ENCODE measurements around the gene FOXA1.
A peak's percentile ranks its signal among the peaks of the same experiment; 100 is the strongest.

Gene FOXA1

DNA sequence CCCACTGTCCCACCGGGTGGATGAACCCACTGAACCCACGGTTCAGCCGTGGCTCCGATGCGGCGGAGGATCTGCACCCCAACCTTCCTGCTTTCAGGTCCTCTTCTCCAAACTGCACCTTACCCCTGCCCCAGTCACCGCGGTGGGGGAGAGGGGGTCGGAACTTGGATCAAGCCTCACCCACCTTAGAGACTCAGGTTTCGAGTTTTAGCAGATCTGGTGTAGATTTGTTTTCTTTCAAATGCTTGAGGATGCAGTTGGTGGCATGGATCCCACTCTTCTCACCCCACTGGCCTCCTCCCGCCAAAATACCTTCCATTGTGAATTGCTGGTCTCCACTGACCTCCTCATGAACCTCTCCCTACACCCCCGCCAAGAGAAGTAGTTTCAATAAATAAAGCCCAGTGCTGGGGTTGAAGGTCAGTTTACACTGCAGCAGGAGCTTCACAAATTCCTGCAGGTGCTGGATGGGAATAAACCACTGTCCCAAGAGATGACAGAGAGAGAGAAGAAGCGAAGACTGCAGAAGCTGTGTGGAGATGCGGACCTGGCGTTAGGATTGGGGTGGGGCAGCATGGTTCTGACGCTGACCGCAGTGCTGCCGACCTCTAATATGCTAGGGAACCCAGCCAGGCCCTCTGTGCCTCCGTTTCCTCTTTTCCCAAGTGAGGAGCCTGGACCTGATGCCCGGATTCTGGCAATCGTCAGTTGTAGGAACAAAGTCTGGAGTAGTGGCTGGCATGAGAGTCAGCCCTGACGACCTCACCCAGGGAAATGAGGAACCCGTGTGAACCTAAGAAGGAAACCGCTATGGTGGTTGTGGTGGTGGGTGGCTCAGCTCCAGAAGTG lies 7.8 kb upstream of the FOXA1 start:
- no peak for DNase-seq (ENCODE audit: low read depth)

DNA sequence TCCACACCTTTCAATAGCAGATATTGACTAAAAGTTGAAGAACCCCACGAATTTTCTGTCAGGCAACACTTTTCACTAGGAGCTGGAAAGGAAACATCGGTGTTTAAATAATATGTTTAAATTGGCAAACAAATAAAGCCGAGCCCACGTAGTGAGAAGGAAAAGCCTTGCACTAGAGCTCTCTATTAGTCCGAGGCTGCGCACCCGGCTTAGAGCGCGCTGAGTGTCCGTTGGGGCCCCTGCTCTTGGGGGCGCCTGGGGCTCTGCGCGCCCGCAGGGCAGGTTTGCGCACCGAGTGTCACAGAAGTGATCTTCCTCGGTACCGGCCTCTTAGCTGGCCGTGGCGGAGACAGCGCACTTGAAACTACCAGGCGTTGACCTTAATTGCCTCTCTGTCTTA lies 6.8 kb upstream of the FOXA1 start:
- DNase-seq (ENCODE audit: low read depth) = no peak

DNA sequence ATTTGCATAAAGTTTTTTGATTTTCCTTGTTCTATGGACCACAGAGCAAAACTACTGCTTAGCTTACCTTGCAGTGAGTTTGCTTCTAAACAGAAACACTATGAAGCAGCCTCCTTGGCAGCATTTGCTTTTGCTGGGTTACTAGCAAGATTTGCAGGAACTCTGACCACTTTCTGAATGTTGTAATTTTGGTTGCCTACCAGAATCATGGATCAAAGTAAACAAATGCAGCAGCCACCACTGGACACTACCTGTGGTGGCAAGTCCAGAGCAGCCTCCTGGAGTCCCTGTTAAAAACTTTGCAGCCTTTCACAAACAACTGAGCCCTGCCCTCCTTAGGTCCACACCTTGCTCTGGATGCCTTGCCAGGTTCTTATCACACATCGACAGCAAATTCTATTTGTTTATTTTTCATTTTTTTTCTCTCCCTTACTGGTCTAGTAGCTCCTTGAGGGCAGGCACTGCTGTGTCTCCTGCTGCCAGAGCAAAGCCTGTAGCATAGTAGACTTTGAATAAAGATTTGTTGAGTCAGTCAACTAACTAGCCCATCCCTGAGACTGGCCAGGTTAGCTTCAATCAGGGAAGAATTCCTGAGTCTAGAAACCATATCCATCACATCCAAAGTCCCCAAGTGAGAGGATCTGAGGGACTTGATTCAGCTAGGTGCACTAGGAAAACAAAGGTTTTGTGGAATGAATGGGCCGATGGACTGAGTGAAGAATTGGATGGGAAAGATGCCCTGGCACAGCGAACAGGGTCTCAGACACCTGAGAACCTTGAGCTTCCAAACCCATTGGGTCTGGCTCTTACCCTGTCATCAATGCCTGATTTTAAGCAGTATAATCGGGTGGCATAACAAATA lies 6.1 kb upstream of the FOXA1 start:
- no peak for DNase-seq (ENCODE audit: low read depth)

DNA sequence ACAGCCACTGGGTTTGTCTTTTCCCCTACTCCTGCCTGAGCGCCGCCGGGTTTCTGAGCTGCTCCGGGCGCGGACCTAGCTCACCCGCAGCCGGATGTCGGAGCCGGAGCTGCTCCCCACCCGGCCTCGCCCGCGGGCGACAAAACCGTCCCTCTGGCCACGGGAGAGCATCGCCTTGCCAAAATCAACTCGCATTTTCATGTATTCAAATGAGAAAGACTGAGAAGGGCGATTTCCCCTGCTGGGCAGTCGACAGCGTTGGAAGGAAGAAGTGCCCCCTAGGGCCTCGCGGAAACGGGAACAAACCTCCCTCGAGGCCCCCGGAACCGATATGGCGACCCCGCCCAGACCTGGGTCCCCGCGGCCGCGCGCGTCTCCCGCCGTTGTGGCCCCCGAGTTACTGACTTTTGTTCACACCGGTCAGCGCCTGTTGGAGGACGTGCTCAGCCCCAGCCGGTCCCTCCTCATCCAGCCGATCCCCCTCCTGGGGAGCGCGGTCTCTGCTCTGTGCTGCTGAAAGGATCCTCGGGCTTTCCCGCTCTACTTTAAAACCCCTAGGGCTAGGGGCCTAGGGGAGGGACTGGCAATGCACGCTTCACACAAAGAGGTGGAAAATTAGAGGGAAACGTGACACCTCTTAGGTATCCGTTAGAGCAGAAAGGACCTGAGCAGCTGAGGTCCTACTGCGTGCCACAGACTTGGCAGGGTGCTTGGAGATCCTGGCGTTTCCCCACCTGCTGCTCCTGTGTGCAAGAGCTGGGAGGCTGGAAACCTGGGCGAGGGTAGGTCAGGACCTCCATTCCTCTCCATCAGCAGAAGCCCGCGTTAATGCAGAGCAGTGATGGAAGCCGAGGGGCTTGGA lies 4.7 kb upstream of the FOXA1 start:
- DNase-seq (ENCODE audit: low read depth) = no peak

DNA sequence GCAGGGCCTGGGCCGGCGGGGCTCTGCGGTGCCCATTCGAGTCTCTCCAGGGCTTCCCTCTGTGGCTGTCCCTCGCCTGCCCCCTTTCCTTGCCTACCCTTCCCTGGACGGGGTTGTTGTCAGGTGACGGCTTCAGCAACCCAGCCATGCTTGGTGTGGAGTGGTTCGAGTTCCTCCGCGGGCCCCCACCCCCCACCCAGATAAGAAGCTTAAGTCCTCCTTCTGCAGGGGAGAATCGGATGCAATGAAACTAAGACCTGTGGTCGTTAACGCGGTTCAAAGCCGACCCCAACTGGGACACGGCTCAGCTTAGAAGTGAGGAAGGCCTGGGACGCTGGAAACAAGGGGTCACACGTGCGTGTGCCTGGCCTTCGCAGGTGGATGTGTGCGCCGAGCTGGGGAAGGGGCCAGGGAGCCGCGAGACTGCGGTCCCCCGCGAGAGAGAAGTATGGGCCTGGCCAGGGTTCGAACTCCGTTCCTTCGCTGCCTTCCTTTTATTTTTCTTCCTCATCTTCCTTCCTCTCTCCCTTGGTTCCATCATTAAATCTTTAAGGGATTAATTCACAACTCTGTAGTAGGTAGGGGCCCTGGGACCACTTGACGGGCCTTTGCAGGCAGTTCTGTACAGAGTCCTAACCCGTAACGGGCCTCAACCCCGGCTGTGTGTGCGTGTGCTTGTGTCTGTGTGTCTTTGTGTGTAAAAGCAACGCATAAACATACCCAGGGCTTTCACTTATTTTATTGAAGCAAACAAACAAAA lies 3.9 kb upstream of the FOXA1 start:
- DNase-seq (ENCODE audit: low read depth) = no peak

DNA sequence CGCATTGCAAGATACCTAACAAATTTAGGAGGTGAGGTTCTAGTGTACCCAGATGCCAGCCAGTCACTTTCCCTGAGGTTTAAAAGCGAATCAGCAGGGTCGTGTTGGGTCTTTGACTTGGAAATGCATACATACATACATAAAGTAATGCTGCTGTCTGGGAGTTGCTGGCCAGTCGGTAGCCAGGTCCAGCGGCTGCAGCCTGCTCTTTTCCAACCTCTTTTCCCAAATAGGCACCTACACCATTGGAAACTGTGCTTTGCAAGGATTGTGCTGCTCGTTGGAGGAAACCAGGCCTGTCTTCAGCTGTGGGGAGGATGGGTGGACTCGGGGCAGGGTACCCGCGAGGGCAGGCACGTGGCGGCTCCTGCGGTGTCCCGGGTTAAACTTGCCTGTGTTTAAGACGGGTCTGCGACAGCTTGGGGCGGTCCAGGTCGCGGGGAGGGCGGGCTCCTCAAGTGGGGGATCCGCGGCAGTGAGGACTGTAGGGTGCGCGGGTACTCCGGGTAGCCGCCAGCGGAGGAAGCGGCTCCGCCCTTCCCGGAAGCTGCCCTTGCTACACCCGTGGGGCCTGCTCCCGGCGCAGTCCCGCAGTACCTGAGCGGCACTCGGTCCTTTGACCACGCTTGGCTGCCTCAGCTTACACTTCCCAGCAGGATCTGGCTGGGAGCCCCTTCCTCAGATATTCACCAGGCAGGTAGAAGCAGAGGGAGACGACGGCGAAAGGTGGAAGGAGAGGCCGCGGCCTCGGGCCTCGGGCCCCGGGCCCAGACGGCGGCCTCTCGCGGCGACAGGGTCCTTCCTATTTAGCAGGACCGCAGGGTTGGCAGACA lies 3.1 kb upstream of the FOXA1 start:
- DNase-seq (ENCODE audit: low read depth) = no peak

DNA sequence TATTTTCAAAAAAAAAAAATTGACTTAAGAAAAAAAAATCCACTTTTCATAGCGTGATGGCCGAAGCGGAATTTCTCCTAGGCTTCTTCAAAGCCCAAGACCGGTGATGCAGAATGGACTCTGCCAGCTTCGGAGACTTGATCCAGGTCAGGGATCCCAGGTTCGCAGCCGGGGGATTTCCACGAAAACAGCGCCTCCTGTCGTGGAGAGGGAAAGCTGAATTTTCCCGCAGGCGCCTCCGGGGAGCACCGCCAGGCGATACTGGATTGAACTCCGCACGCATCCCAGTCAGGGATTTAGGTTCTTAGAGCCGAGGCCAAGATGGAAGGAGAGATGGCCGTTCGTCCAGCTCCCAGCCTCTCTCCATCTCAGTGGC lies 2.5 kb upstream of the FOXA1 start:
- peak; percentile 27 for DNase-seq (ENCODE audit: low read depth)

DNA sequence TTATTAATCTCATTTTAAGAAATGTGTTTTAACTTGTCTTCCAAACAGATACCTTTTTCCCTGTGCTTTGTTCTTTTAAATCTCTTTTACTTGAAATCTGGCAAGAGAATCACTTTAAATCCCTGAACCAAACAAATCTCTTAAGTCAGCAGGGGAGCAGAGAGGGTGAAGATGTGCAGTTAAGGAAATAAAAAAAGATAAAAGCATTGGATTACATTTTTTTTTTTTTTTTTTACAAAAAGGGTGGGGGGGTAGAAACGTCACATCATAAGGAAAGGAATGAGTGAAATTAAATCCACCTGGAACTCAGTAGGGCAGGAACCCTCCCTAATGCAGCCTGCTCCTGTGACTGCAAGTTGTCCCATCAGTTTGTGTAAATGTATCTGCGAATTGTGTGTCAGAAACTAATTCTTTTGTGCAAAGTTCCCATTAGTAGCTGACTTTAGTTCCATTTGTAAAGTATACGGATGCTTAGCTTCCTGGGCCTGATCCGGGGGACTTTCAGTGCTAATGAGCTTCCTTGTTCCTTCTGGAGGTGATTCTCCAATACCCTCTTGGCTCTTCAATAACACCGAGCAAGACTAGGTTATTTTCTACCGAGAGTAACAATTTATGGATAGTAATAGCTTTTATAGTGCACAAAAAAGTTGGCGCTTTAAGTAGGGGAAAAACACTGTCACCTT lies 1.9 kb upstream of the FOXA1 start:
- DNase-seq (ENCODE audit: low read depth) = no peak

DNA sequence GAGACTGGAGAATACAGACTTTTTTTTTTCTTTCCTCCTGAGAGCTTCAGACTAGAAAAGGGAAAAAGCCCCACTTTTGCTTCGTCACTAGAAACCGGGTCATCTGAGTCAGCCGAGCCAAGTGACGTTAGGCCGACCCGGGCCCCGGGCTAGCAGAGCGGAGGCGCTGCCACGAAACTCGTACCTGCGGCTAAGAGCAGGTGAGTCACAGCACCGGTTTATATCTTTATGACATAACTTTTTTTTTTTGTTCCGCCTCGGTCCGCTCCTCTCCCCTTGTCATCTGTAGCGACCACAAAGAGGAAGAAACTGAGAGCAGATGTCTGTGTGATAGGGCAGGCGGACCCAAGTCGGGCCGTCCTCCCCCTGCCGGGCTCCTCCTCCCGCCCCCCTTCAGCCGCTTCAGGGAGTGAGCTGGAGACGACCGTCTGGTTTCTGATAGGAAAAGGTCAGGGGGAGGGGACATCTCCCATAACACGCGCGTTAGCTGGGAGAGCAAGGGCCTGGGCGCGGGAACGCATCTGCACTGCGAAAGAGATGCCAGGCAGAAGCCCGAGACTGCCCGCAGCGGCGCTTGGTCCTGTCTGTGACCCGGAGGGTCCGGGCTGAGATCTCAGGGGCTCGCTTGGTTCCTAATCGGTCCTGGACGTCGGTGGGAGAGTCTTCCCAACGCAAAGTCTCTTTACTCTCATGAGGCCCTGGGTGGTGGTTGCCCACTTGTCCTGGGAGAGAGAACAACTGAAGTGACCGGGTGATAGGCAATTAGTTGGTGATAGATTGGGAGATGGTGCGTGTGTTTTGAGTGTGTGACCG lies 966 bp upstream of the FOXA1 start:
- DNase-seq (ENCODE audit: low read depth) = no peak

DNA sequence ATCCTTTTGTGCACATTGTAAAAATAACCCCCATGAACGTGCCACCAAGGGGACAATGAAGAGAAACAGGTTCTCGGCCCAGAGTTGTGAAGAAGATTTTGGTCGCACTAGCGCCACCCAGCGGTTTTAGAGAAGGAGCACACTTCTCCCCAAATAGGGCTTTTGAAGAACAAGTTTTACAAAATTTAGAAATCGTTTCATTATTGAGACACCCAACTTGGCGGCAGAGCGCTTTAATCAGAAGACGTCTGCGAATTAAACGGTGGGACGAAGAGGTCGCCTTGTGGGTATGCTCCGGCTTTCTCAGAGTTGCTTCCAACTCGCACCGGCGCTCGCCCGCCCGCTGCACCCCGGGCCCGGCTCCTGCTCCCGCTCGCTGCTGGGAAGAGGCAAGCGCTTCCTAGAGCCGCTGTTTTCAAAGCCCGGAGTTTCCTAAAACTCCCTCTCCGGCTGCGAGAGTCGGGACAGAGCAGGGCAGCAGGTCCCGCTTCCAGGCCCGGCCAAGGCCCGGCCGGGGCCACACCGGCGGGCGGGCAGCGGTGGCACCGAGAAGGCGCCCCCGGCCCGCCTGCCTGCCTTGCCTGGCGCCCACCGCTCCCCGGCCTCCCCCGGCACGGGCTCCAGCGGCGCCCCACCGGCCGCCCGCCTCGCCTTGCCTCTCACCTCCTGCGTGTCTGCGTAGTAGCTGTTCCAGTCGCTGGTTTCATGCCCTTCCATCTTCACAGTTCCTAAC lies 645 bp downstream of the FOXA1 start:
- DNase-seq (ENCODE audit: low read depth) = peak; percentile 81

DNA sequence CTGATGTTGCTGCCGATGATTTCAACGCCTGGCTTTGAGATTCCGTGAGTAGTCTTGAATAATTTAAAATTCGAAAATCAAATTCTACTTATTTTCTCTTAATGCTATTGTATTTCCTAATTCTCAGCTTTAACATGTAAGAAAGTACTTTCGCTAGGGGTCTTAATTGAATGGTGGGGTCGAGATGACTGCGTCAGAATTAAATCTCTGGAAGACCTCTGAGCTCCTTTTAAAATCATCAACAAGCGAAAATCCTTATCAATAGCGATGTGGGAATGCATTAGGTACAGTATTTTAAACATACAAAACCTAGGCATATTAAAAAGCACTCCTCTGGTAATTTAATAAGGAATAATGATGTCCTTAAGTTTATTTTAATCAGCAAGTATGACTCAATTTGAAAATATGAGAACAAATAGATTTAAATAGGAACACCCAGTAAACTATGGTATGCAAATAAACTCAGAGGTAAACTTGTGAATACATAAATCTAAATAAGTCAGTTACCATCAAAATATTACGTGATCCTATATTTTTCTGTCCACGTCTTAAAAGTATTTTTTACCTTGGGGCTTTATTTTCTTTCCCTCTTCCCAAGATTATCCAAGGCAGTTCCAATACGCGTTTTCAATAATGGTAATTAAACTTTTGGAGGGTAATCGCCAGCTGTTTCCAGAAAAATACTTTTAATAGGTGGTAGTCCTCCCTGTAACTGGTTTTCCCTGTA lies 1.4 kb downstream of the FOXA1 start:
- DNase-seq (ENCODE audit: low read depth) = no peak

DNA sequence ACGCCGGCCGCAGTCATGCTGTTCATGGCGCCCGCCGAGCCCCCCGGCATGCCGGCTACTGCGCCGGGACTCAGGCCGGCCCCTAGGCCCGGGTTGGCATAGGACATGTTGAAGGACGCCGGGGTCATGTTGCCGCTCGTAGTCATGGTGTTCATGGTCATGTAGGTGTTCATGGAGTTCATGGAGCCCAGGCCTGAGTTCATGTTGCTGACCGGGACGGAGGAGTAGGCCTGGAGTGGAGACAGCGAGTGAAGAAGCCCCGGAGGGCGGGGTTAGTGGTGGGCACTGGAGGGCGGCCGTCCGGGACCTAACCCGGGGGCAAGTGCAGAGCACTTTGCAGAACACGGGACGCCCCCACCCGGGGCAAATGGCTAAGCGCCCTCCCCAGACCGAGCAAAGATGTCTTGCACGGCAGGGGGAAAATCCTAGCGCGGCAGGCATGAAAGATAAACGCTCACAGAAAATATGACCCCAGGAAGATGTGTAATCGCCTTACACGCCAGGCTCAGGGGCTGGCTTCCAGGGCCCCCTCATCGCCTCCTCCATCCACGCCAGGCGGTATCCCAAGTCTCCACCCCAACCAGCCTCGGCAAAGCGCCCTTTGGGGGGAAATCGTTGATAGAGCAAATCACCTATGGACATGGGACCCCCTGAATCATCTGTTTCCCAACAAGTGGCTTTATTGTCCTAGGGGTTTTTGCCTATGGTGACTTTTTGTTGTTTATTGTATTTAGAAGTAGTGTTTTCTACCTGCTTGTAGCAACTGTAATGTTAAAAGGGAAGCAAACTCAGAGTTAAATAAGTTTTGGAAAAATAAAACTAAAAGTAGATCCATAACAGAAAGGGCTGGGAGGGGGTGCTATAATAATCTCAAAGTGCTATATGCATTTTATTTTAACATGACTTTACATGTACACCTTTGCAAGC lies 2.3 kb downstream of the FOXA1 start:
- DNase-seq (ENCODE audit: low read depth) = no peak

DNA sequence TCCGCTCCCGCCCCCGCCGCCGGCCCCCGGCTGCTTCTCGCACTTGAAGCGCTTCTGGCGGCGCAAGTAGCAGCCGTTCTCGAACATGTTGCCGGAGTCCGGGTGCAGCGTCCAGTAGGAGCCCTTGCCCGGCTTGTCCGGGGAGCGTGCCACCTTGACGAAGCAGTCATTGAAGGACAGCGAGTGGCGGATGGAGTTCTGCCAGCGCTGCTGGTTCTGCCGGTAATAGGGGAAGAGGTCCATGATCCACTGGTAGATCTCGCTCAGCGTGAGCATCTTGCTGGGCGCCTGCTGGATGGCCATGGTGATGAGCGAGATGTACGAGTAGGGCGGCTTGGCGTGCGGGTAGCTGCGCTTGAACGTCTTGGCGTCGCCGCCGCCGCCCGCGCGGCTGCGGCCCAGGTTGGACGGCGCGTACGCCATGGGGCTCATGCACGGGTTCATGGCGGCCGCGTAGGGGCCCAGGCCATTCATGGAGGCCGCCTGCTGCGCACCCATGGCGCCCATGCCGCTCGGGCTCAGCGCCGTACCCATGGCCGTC lies 3.0 kb downstream of the FOXA1 start:
- no peak for DNase-seq (ENCODE audit: low read depth)

DNA sequence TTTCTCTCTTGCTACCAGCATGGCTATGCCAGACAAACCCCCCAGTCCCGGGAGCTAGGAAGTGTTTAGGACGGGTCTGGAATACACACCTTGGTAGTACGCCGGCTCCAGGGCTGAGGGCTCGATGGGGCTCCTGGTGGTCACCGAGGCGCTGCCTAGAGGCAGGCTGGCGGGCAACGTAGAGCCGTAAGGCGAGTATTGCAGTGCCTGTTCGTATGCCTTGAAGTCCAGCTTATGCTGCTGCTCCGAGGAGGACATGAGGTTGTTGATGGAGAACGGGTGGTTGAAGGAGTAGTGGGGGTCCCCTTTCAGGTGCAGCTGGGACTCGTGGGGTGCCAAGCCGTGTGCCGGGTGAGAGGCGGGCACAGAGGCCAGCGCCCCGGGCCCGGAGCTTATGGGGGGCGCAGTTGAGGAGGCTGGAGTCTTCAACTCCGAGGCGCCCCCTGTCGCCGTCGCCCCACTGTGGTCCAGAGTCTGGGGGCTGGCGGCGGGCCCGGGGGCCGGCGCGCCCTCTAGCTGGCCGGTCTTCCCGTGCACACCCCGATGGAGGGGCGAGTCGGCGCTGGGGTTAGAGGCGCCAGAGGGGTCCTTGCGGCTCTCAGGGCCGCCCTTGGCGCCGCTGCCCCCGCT lies 3.6 kb downstream of the FOXA1 start:
- no peak for DNase-seq (ENCODE audit: low read depth)

DNA sequence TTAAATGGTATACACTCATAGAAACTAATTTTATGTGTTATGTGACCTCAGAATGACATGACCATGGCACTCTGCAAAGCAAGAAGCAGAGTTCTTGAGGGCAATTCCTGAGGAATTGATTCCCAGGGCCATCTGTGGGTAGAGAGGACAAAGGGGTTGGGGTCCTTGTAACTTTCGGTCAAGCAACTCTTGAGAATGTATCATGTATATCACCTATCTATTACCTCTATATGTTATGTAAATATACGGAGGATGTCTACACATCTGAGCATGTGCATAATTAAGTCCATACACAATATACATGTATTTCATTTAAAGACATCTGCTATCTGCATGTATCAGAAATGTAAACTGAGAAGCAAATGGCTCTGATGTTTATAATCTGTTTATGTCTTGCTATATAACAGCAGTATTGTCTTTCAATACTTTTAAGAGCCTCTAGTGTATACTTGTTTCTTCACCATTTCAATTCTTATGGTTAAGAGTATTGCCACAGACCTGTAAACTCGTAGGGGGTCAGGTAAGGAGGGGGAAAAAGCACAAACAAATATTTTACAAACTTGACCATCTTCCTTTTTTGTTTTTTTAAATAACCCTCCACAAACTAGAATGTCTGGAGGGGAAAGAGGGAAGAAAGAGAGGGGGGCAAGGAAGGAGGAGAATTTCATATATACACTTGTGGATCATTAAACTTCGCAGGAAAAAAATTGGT lies 4.5 kb downstream of the FOXA1 start:
- DNase-seq (ENCODE audit: low read depth) = no peak
